WTC11 (cell line): Measurements from ENCODE around the gene PAN2. TPM values are rescaled to one million over a fixed set of nuclear protein-coding genes. Genes with fewer than 3 reads are reported as not detected.

Source experiments
- ATAC-seq: fragments of 200-7000 bp; cut with Tn5 transposase; 2 replicates; pipeline ENCODE4 v1.10.0; 2021; ENCODE audit warnings: mild to moderate bottlenecking, moderate library complexity
- CTCF ChIA-PET: fragments of 300-600 bp; sonication (Branson Sonifier 250); formaldehyde crosslinking; loops from one replicate; lab custom pipeline; 2021; ENCODE audit warnings: antibody characterized with exemption; lab: Charles Lee
- POLR2A ChIA-PET: fragments of 350-600 bp; sonication (Branson Sonifier 250); formaldehyde crosslinking; loops from one replicate; lab custom pipeline; 2021; ENCODE audit warnings: antibody characterized with exemption; lab: Charles Lee
- DNase-seq: peaks from one replicate; pipeline ENCODE4 v3.0.0; 2021; ENCODE audit warnings: low spot score
- H3K27ac Mint-ChIP-seq: 2 replicates; pipeline ENCODE4 v1.8.0; 2021; ENCODE audit warnings: mixed read lengths
- H3K27me3 Mint-ChIP-seq: 2 replicates; pipeline ENCODE4 v1.8.0; 2021; ENCODE audit warnings: low read depth, mild to moderate bottlenecking, moderate library complexity, mixed read lengths
- H3K36me3 Mint-ChIP-seq: 2 replicates; pipeline ENCODE4 v1.8.0; 2021; ENCODE audit warnings: mixed read lengths
- H3K4me1 Mint-ChIP-seq: 2 replicates; pipeline ENCODE4 v1.8.0; 2022; ENCODE audit warnings: mixed read lengths
- H3K4me3 Mint-ChIP-seq: 2 replicates; pipeline ENCODE4 v1.8.0; 2021; ENCODE audit warnings: mild to moderate bottlenecking, moderate library complexity, mixed read lengths
- H3K9me3 Mint-ChIP-seq: 2 replicates; pipeline ENCODE4 v1.8.0; 2021; ENCODE audit warnings: mixed read lengths
- ATF1 ChIP-seq: sonication (generic); formaldehyde crosslinking; IDR thresholded peaks from 2 replicates; pipeline ENCODE4 v1.8.1; 2023; ENCODE audit warnings: mild to moderate bottlenecking, moderate library complexity, missing genetic modification reagents
- E2F4 ChIP-seq: sonication (generic); formaldehyde crosslinking; IDR thresholded peaks from 2 replicates; pipeline ENCODE4 v1.8.1; 2022; ENCODE audit warnings: low read depth, mild to moderate bottlenecking, moderate library complexity, missing genetic modification reagents, borderline replicate concordance
- FOXJ3 ChIP-seq: sonication (generic); formaldehyde crosslinking; IDR thresholded peaks from 2 replicates; pipeline ENCODE4 v1.9.0; 2021; ENCODE audit warnings: missing genetic modification reagents, mild to moderate bottlenecking, borderline replicate concordance
- FOXP1 ChIP-seq: sonication (generic); formaldehyde crosslinking; IDR thresholded peaks from 2 replicates; pipeline ENCODE4 v1.8.0; 2022; ENCODE audit warnings: missing genetic modification reagents, mild to moderate bottlenecking, moderate library complexity, borderline replicate concordance
- FOXP4 ChIP-seq: sonication (generic); formaldehyde crosslinking; IDR thresholded peaks from 2 replicates; pipeline ENCODE4 v1.8.0; 2022; ENCODE audit warnings: mild to moderate bottlenecking, missing genetic modification reagents
- GABPB1 ChIP-seq: sonication (generic); formaldehyde crosslinking; IDR thresholded peaks from 2 replicates; pipeline ENCODE4 v1.8.1; 2023; ENCODE audit warnings: mild to moderate bottlenecking, missing genetic modification reagents
- KAT7 ChIP-seq: sonication (generic); formaldehyde crosslinking; IDR thresholded peaks from 2 replicates; pipeline ENCODE4 v1.8.1; 2023; ENCODE audit warnings: missing genetic modification reagents, mild to moderate bottlenecking, borderline replicate concordance
- MLX ChIP-seq: sonication (generic); formaldehyde crosslinking; IDR thresholded peaks from 2 replicates; pipeline ENCODE4 v1.8.1; 2023; ENCODE audit warnings: mild to moderate bottlenecking, missing genetic modification reagents, moderate library complexity
- MXD4 ChIP-seq: fragments of 250-450 bp; sonication (Bioruptor Pico); IDR thresholded peaks from 2 replicates; pipeline ENCODE4 v1.8.0; 2021; ENCODE audit warnings: mild to moderate bottlenecking, moderate library complexity, borderline replicate concordance
- MYBL2 ChIP-seq: sonication (generic); formaldehyde crosslinking; IDR thresholded peaks from 2 replicates; pipeline ENCODE4 v1.8.1; 2023; ENCODE audit warnings: mild to moderate bottlenecking, moderate library complexity, missing genetic modification reagents
- STAT6 ChIP-seq: sonication (generic); formaldehyde crosslinking; conservative IDR thresholded peaks from 2 replicates; pipeline ENCODE4 v1.8.1; 2023; ENCODE audit warnings: mild to moderate bottlenecking, low read depth, missing genetic modification reagents, moderate library complexity
- TEAD1 ChIP-seq: sonication (generic); formaldehyde crosslinking; IDR thresholded peaks from 2 replicates; pipeline ENCODE4 v1.8.0; 2022; ENCODE audit warnings: mild to moderate bottlenecking, missing genetic modification reagents
- USF2 ChIP-seq: sonication (generic); formaldehyde crosslinking; IDR thresholded peaks from 2 replicates; pipeline ENCODE4 v1.8.1; 2023; ENCODE audit warnings: mild to moderate bottlenecking, missing genetic modification reagents, moderate library complexity
- ZNF138 ChIP-seq: sonication (generic); formaldehyde crosslinking; conservative IDR thresholded peaks from 2 replicates; pipeline ENCODE4 v1.8.1; 2022; ENCODE audit warnings: mild to moderate bottlenecking, moderate library complexity, missing genetic modification reagents
- ZNF232 ChIP-seq: sonication (generic); formaldehyde crosslinking; IDR thresholded peaks from 2 replicates; pipeline ENCODE4 v1.8.0; 2022; ENCODE audit warnings: mild to moderate bottlenecking, missing genetic modification reagents
- ZNF281 ChIP-seq: sonication (generic); formaldehyde crosslinking; IDR thresholded peaks from 2 replicates; pipeline ENCODE4 v1.8.0; 2023; ENCODE audit warnings: mild to moderate bottlenecking, missing genetic modification reagents
- ZNF423 ChIP-seq: fragments of 250-450 bp; sonication (Bioruptor Pico); IDR thresholded peaks from 2 replicates; pipeline ENCODE4 v2.1.2; 2022; ENCODE audit warnings: mild to moderate bottlenecking, moderate library complexity
- ZNF671 ChIP-seq: fragments of 250-450 bp; sonication (Bioruptor Pico); IDR thresholded peaks from 2 replicates; pipeline ENCODE4 v1.8.0; 2021; ENCODE audit warnings: mild to moderate bottlenecking
- total RNA-seq: library from RNA; stranded (reverse); gene quantifications from 3 replicates; pipeline ENCODE4 v1.2.3, GENCODE V29; 2021

The PAN2 gene
- total RNA-seq, 1 experiment from 2014 or later: 46.7 TPM

- TF ChIP-seq MLX (CRISPR knock-in tag) (no peak), ATF1 (CRISPR knock-in tag) (no peak), ZNF138 (CRISPR knock-in tag) (no peak), MXD4 (CRISPR knock-in tag) (no peak), ZNF281 (CRISPR knock-in tag) (no peak), ZNF423 (no peak), FOXJ3 (no peak), FOXP1 (CRISPR knock-in tag) (no peak)
Observed at GRCh38 chr12:56282579-56282978, 51.2 kb downstream of the PAN2 start (continued).

- CTCF ChIA-PET: no interaction called here
- H3K4me3 Mint-ChIP-seq: no peak overlapping the region
- POLR2A ChIA-PET: no interaction called here
- no peak for ATAC-seq
- H3K27ac Mint-ChIP-seq: peak overlapping the region; percentile 73
- peaks cover 54% of the 10 kb centered on the region for H3K36me3 Mint-ChIP-seq
- no peaks in the 10 kb centered on the region for H3K9me3 Mint-ChIP-seq
- DNase-seq: no peak
- peaks cover 9% of the 10 kb centered on the region for H3K4me1 Mint-ChIP-seq
- H3K27me3 Mint-ChIP-seq: no peaks in the 10 kb centered on the region
- TF ChIP-seq USF2 (no peak), MYBL2 (CRISPR knock-in tag) (no peak), E2F4 (CRISPR knock-in tag) (no peak), FOXJ3 (no peak), KAT7 (CRISPR knock-in tag) (no peak), MXD4 (CRISPR knock-in tag) (no peak), ZNF232 (CRISPR knock-in tag) (no peak), FOXP4 (CRISPR knock-in tag) (no peak), GABPB1 (no peak), ZNF671 (CRISPR knock-in tag) (no peak), TEAD1 (CRISPR knock-in tag) (no peak)
Observed at GRCh38 chr12:56282030-56282429, 51.8 kb downstream of the PAN2 start.

- no peak for DNase-seq
- Mint-ChIP-seq H3K36me3 (peaks cover 59% of the 10 kb centered on the region), H3K27ac (no peak overlapping the region), H3K4me3 (no peak overlapping the region), H3K9me3 (no peaks in the 10 kb centered on the region), H3K4me1 (peaks cover under 1% of the 10 kb centered on the region; the same call in 1 of the 2 replicates), H3K27me3 (no peaks in the 10 kb centered on the region)
- TF ChIP-seq STAT6 (CRISPR knock-in tag): no peak
- POLR2A ChIA-PET: no interaction called here
- no peak for ATAC-seq
- CTCF ChIA-PET: no interaction called here
Observed at GRCh38 chr12:56280849-56281248, 53.0 kb downstream of the PAN2 start.
